Measurements from ENCODE around the gene TASP1. TPM values are rescaled to one million over a fixed set of nuclear protein-coding genes. Genes with fewer than 3 reads are reported as not detected.
"Not testable (repeated sequence)": the region's sequence is repeated elsewhere in the genome, so short reads cannot be mapped to it uniquely, and the experiment has no call there.

Gene TASP1
- total RNA-seq, 1 donor from 2014 or later = 4.6 TPM

GRCh38 chr20:13403453-13403852, 235.3 kb downstream of the TASP1 start:
- DNase-seq (ENCODE audit: extremely low read depth, low read depth, low spot score) = no peak

GRCh38 chr20:13402986-13403385, 235.7 kb downstream of the TASP1 start:
- DNase-seq (ENCODE audit: extremely low read depth, low read depth, low spot score) = no peak

GRCh38 chr20:13402171-13402760, 236.5 kb downstream of the TASP1 start:
- DNase-seq (ENCODE audit: extremely low read depth, low read depth, low spot score) = no peak

GRCh38 chr20:13401596-13401995, 237.1 kb downstream of the TASP1 start:
- no peak for DNase-seq (ENCODE audit: extremely low read depth, low read depth, low spot score)

GRCh38 chr20:13400453-13400852, 238.3 kb downstream of the TASP1 start:
- no peak for DNase-seq (ENCODE audit: extremely low read depth, low read depth, low spot score)

- no peak for DNase-seq (ENCODE audit: extremely low read depth, low read depth, low spot score)
These were observed 241.4 kb downstream of the TASP1 start for GRCh38 chr20:13397300-13397724.

- no peak for DNase-seq (ENCODE audit: extremely low read depth, low read depth, low spot score)
These were observed 241.9 kb downstream of the TASP1 start for GRCh38 chr20:13396826-13397225.

- no peak for DNase-seq (ENCODE audit: extremely low read depth, low read depth, low spot score)
These were observed 242.7 kb downstream of the TASP1 start for GRCh38 chr20:13396022-13396421.

- no peak for DNase-seq (ENCODE audit: extremely low read depth, low read depth, low spot score)
These were observed 243.5 kb downstream of the TASP1 start for GRCh38 chr20:13395232-13395631.

GRCh38 chr20:13392391-13392790, 246.3 kb downstream of the TASP1 start:
- DNase-seq (ENCODE audit: extremely low read depth, low read depth, low spot score) = no peak

- no peak for DNase-seq (ENCODE audit: extremely low read depth, low read depth, low spot score)
These were observed 249.6 kb downstream of the TASP1 start for GRCh38 chr20:13389115-13389514.

- no peak for DNase-seq (ENCODE audit: extremely low read depth, low read depth, low spot score)
These were observed 254.6 kb downstream of the TASP1 start for GRCh38 chr20:13384132-13384531.

- DNase-seq (ENCODE audit: extremely low read depth, low read depth, low spot score) = no peak
These were observed 255.9 kb downstream of the TASP1 start for GRCh38 chr20:13382786-13383185.

GRCh38 chr20:13380497-13381229, 258.1 kb downstream of the TASP1 start:
- DNase-seq (ENCODE audit: extremely low read depth, low read depth, low spot score) = not testable (repeated sequence)

GRCh38 chr20:13373400-13373799, 265.3 kb downstream of the TASP1 start:
- DNase-seq (ENCODE audit: extremely low read depth, low read depth, low spot score) = no peak

- no peak for DNase-seq (ENCODE audit: extremely low read depth, low read depth, low spot score)
These were observed 274.2 kb downstream of the TASP1 start for GRCh38 chr20:13364278-13365170.

- no peak for DNase-seq (ENCODE audit: extremely low read depth, low read depth, low spot score)
These were observed 275.3 kb downstream of the TASP1 start for GRCh38 chr20:13363473-13363872.

- DNase-seq (ENCODE audit: extremely low read depth, low read depth, low spot score) = not testable (repeated sequence)
These were observed 276.6 kb downstream of the TASP1 start for GRCh38 chr20:13362165-13362564.

GRCh38 chr20:13358936-13359335, 279.8 kb downstream of the TASP1 start:
- not testable (repeated sequence) for DNase-seq (ENCODE audit: extremely low read depth, low read depth, low spot score)

- DNase-seq (ENCODE audit: extremely low read depth, low read depth, low spot score) = not testable (repeated sequence)
These were observed 280.9 kb downstream of the TASP1 start for GRCh38 chr20:13357782-13358181.

GRCh38 chr20:13356591-13356990, 282.1 kb downstream of the TASP1 start:
- DNase-seq (ENCODE audit: extremely low read depth, low read depth, low spot score) = no peak
